ENCODE results near the gene GPR171. TPM values are rescaled to one million over a fixed set of nuclear protein-coding genes. Genes with fewer than 3 reads are reported as not detected.

The GPR171 gene
- total RNA-seq, 4 donors from 2014 or later = 0.57 to 6.5 (median 3.3) TPM

- TF ChIP-seq CTCF (IDR thresholded peaks at IDR 0.05; ENCODE audit: low read depth) = no peak
These were observed 3.2 kb downstream of the GPR171 start for GRCh38 chr3:151199554-151200438.

- TF ChIP-seq CTCF (IDR thresholded peaks at IDR 0.05; ENCODE audit: low read depth) = no peak
These were observed 4.2 kb downstream of the GPR171 start for GRCh38 chr3:151198849-151199248.

GRCh38 chr3:151197981-151198767 lies 4.8 kb downstream of the GPR171 start:
- no peak for TF ChIP-seq CTCF (IDR thresholded peaks at IDR 0.05; ENCODE audit: low read depth)

GRCh38 chr3:151197228-151197627 lies 5.8 kb downstream of the GPR171 start:
- no peak for TF ChIP-seq CTCF (IDR thresholded peaks at IDR 0.05; ENCODE audit: low read depth)

GRCh38 chr3:151196434-151196833 lies 6.6 kb downstream of the GPR171 start:
- TF ChIP-seq CTCF (IDR thresholded peaks at IDR 0.05; ENCODE audit: low read depth) = no peak

- TF ChIP-seq CTCF (IDR thresholded peaks at IDR 0.05; ENCODE audit: low read depth) = no peak
These were observed 7.2 kb downstream of the GPR171 start for GRCh38 chr3:151195826-151196225.

- TF ChIP-seq CTCF (IDR thresholded peaks at IDR 0.05; ENCODE audit: low read depth) = no peak
These were observed 10.5 kb downstream of the GPR171 start for GRCh38 chr3:151192545-151192944.

All from subcutaneous adipose tissue (tissue), 4 donors.